ENCODE results near the gene MMADHC. TPM values are rescaled to one million over a fixed set of nuclear protein-coding genes. Genes with fewer than 3 reads are reported as not detected.

The MMADHC gene
- total and polyA plus RNA-seq, 2 experiments from 2014 or later, result 138 to 158 TPM

DNA sequence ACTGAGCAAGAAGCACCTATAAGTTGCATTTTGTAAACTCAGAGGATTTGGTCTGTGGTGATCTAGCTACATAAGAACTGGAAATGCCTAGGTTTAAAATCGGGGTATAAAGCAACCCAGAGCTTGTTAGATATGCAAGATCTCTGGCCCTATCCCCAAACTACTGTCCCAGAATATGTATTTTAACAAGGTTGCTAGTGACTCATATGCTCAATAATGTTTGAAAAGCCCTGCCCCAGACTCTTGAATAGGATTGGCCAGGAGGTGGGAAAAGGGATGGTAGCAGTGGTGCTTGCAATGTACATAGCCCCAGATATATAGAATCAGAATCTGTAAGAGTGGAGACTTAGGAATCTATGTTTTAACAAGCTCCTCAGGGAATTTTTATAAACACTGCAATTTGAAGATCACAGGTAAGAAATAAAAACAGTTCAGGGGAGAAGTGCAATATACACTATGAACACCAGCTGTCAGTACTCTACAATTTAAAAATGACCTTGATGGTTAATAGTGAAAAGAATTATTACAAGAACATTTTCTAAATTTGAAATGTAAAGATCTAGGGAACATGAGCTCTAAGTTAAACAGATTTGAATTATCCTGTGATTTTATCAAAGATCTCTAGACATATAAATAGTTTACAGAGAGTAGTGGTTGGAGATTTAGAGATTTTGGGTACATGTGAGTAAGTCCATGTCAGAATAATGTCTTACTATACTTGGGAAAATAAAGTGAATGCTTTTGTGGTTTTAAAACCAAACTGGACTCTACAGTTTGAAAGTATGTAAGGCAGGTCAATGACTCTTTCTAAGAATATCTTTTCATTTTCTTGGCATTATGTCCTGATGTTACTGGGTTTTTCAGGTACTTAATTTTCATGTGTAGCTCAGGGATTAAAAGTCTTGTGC lies 7.7 kb upstream of the MMADHC start:
- TF ChIP-seq, protein P1, sequence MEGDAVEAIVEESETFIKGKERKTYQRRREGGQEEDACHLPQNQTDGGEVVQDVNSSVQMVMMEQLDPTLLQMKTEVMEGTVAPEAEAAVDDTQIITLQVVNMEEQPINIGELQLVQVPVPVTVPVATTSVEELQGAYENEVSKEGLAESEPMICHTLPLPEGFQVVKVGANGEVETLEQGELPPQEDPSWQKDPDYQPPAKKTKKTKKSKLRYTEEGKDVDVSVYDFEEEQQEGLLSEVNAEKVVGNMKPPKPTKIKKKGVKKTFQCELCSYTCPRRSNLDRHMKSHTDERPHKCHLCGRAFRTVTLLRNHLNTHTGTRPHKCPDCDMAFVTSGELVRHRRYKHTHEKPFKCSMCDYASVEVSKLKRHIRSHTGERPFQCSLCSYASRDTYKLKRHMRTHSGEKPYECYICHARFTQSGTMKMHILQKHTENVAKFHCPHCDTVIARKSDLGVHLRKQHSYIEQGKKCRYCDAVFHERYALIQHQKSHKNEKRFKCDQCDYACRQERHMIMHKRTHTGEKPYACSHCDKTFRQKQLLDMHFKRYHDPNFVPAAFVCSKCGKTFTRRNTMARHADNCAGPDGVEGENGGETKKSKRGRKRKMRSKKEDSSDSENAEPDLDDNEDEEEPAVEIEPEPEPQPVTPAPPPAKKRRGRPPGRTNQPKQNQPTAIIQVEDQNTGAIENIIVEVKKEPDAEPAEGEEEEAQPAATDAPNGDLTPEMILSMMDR (IDR thresholded peaks at IDR 0.05; ENCODE audit: poor library complexity), result peak; percentile 57
- TF ChIP-seq EZH2 (IDR thresholded peaks at IDR 0.05; ENCODE audit: borderline replicate concordance) (no peak), EZH2phosphoT487 (IDR thresholded peaks at IDR 0.05; ENCODE audit: low read depth, severe bottlenecking, unreplicated experiment) (no peak)
- no peak overlapping the region for H2AFZ ChIP-seq
- H3K4me3 ChIP-seq, result no peak overlapping the region
- H3K4me1 ChIP-seq (ENCODE audit: insufficient read depth), result peaks cover 7% of the 10 kb centered on the region
- H3K9me2 ChIP-seq (replicated peaks; ENCODE audit: insufficient read depth), result no peaks in the 10 kb centered on the region
- DNase-seq (ENCODE audit: low spot score), result no peak
- no peaks in the 10 kb centered on the region for H3K27me3 ChIP-seq
- H3K79me2 ChIP-seq, result no peaks in the 10 kb centered on the region
- no peak overlapping the region for H3K4me2 ChIP-seq
- WGBS (ENCODE audit: low lambda C conversion rate, missing lambda C conversion rate), result 73% methylated on average over 1 of the region's 1 CpG
- H4K20me1 ChIP-seq (ENCODE audit: insufficient read depth, poor library complexity, severe bottlenecking), result no peaks in the 10 kb centered on the region
- no peaks in the 10 kb centered on the region for H3K36me3 ChIP-seq (replicated peaks; ENCODE audit: insufficient read depth, low read depth)
- H3K9me3 ChIP-seq (ENCODE audit: low read depth), result no peaks in the 10 kb centered on the region
- peak overlapping the region; percentile 49 for H3K27ac ChIP-seq

DNA sequence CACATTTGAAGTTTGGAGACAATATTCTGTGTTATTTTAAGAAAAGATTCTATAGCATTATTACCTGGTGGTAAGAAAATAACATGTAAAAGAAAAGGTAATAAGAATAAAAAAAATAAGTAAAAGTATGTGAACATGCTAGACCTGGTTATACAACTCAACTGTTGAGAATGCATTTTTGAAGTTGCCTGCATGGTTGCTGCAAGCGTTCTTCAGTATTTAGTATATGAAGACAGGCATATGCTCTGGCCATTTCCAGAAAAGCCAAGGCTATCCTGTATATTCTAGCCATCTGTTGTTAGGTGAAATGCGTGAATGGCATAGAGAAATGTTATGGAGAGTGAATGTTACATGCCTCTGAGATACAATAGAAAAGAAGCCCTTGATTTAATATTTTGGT lies 6.8 kb upstream of the MMADHC start:
- Histone ChIP-seq H3K9me3 (ENCODE audit: low read depth) (no peaks in the 10 kb centered on the region), H3K36me3 (replicated peaks; ENCODE audit: insufficient read depth, low read depth) (no peaks in the 10 kb centered on the region), H3K27me3 (no peaks in the 10 kb centered on the region), H2AFZ (no peak overlapping the region), H3K27ac (peak overlapping the region; percentile 49), H3K79me2 (no peaks in the 10 kb centered on the region), H4K20me1 (ENCODE audit: insufficient read depth, poor library complexity, severe bottlenecking) (no peaks in the 10 kb centered on the region), H3K9me2 (replicated peaks; ENCODE audit: insufficient read depth) (no peaks in the 10 kb centered on the region), H3K4me3 (no peak overlapping the region), H3K4me1 (ENCODE audit: insufficient read depth) (peaks cover 7% of the 10 kb centered on the region), H3K4me2 (no peak overlapping the region)
- TF ChIP-seq EZH2phosphoT487 (IDR thresholded peaks at IDR 0.05; ENCODE audit: low read depth, severe bottlenecking, unreplicated experiment) (no peak), EZH2 (IDR thresholded peaks at IDR 0.05; ENCODE audit: borderline replicate concordance) (no peak)
- TF ChIP-seq, protein P1 (IDR thresholded peaks at IDR 0.05; ENCODE audit: poor library complexity), result no peak
- no peak for DNase-seq (ENCODE audit: low spot score)
- 85% methylated on average over 2 of the region's 2 CpGs for WGBS (ENCODE audit: low lambda C conversion rate, missing lambda C conversion rate)

DNA sequence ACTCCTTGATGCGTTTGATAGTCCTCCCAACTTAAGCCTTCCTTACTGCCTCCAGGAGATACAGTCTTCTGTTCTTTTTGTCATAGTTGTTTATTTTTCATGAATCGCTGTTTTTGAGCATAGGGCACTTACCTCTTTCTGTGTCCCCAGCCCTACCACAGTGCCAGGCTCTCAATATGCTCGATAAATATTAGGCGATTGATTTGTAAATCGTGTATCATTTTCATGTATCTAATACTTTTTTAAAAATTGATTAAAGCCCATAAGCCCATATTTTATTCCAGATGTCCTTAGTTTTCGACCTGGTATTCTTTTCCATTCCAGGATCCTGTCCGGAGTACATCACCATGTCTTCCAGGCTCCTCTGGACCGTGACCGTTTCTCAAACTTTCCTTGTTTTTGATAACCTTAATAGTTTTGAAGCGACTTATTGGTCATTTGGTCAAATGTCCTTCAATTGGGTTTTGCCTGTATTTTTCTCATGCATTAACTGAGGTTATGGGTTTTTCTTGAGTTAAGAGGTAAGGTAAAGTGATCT lies 444 bp upstream of the MMADHC start:
- H3K27me3 ChIP-seq, result no peaks in the 10 kb centered on the region
- H3K4me1 ChIP-seq (ENCODE audit: insufficient read depth), result peaks cover 13% of the 10 kb centered on the region
- peak overlapping the region; percentile 16 for H3K4me3 ChIP-seq
- H3K9me3 ChIP-seq (ENCODE audit: low read depth), result no peaks in the 10 kb centered on the region
- peak overlapping the region; percentile 71 for H2AFZ ChIP-seq
- H4K20me1 ChIP-seq (ENCODE audit: insufficient read depth, poor library complexity, severe bottlenecking), result peaks cover 18% of the 10 kb centered on the region
- H3K4me2 ChIP-seq, result peak overlapping the region; percentile 68
- TF ChIP-seq EZH2 (IDR thresholded peaks at IDR 0.05; ENCODE audit: borderline replicate concordance) (no peak), EZH2phosphoT487 (IDR thresholded peaks at IDR 0.05; ENCODE audit: low read depth, severe bottlenecking, unreplicated experiment) (no peak)
- TF ChIP-seq, protein P1 (IDR thresholded peaks at IDR 0.05; ENCODE audit: poor library complexity), result no peak
- DNase-seq (ENCODE audit: low spot score), result no peak
- peak overlapping the region; percentile 58 for H3K27ac ChIP-seq
- no peaks in the 10 kb centered on the region for H3K36me3 ChIP-seq (replicated peaks; ENCODE audit: insufficient read depth, low read depth)
- H3K79me2 ChIP-seq, result peaks cover 48% of the 10 kb centered on the region
- 57% methylated on average over 10 of the region's 10 CpGs for WGBS (ENCODE audit: low lambda C conversion rate, missing lambda C conversion rate)
- H3K9me2 ChIP-seq (replicated peaks; ENCODE audit: insufficient read depth), result no peaks in the 10 kb centered on the region

All from hepatocyte (in vitro differentiated cells).